T-helper 17 cell (primary cell): ENCODE results near the gene NELL1. TPM values are rescaled to one million over a fixed set of nuclear protein-coding genes. Genes with fewer than 3 reads are reported as not detected.

Experiments used
- ATAC-seq: fragments of 150-1000 bp; cut with Tn5 transposase; 2 replicates; pipeline ENCODE4 v1.10.0; 2021; ENCODE audit warnings: mild to moderate bottlenecking, moderate library complexity
- DNase-seq, 3 donors: peaks; one replicate each; pipeline versions ENCODE4 v3.0.0 to v3.0.0-alpha.2; 2020 to 2021
- H3K9me3 ChIP-seq: one replicate; pipeline ENCODE4 v1.7.0; 2013; ENCODE audit warnings: low read length, mild to moderate bottlenecking; ENCODE audit not compliant: control insufficient read depth, poor library complexity, severe bottlenecking
- H3K27ac Mint-ChIP-seq: one replicate; pipeline ENCODE4 v1.8.0; 2022; ENCODE audit warnings: mild to moderate bottlenecking, moderate library complexity, mixed read lengths
- H3K27me3 Mint-ChIP-seq: one replicate; pipeline ENCODE4 v1.8.0; 2022; ENCODE audit warnings: mixed read lengths
- H3K36me3 Mint-ChIP-seq: one replicate; pipeline ENCODE4 v1.8.0; 2022; ENCODE audit warnings: low read depth, mixed read lengths
- H3K4me1 Mint-ChIP-seq: one replicate; pipeline ENCODE4 v1.8.0; 2022; ENCODE audit warnings: mild to moderate bottlenecking, mixed read lengths
- H3K4me3 Mint-ChIP-seq: one replicate; pipeline ENCODE4 v1.8.0; 2022; ENCODE audit warnings: mild to moderate bottlenecking, moderate library complexity, mixed read lengths
- total RNA-seq, 4 donors: library from RNA in 2 of 4; stranded (reverse) in 2 of 4; gene quantifications; one replicate each; pipeline ENCODE4 v1.2.3 and lab custom pipeline; 2022 to 2026

NELL1 gene
- total RNA-seq, 2 donors from 2014 or later: not detected

DNA sequence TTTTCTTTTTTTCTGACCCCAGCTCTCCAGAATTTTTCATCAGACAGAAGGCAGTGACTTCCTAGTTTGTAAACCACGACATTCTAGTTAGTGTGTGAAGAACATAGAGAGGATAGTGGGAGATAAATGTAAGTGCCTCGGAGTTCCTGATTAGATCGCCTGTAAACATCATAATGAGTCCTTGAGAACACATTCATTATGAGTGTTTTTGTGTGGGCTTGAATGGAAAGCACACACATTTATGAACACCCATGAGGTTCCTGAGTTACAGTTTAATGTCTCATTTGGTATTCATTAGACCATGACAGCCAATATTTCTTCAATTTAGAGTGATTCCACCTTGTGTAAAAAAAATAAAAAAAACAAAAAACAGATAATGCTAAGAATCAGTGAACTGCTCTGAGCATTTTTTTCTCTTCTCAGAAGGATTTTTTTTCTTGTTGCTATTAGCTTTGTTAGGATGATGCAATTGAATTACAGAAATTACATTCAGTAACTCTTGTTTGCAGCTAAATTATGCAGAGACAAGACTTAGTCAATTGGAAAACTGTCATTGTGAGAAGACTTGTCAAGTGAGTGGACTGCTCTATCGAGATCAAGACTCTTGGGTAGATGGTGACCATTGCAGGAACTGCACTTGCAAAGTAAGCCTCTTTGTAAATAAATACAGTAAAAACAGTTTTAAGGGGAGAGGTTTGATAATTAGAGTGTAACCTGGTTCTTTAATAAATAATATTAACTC, 257.6 kb downstream of the NELL1 start:
- Mint-ChIP-seq H3K27me3 (no peaks in the 10 kb centered on the region), H3K4me1 (no peaks in the 10 kb centered on the region)
- no peak for ATAC-seq

GRCh38 chr11:20931029-20931428, 261.6 kb downstream of the NELL1 start:
- Mint-ChIP-seq H3K4me1 (no peaks in the 10 kb centered on the region), H3K36me3 (no peaks in the 10 kb centered on the region), H3K27me3 (no peaks in the 10 kb centered on the region), H3K4me3 (no peak overlapping the region), H3K27ac (no peak overlapping the region)
- ATAC-seq: no peak
- no peak for DNase-seq
- no peaks in the 10 kb centered on the region for H3K9me3 ChIP-seq

More for the DNA sequence above, 257.6 kb downstream of the NELL1 start:
- Mint-ChIP-seq H3K36me3 (no peaks in the 10 kb centered on the region), H3K27ac (no peak overlapping the region), H3K4me3 (no peak overlapping the region)
- no peak for DNase-seq
- no peaks in the 10 kb centered on the region for H3K9me3 ChIP-seq

- no peak for DNase-seq
- Mint-ChIP-seq H3K36me3 (no peaks in the 10 kb centered on the region), H3K4me3 (no peak overlapping the region), H3K27ac (no peak overlapping the region), H3K4me1 (no peaks in the 10 kb centered on the region), H3K27me3 (no peaks in the 10 kb centered on the region)
- no peak for ATAC-seq
- H3K9me3 ChIP-seq: no peaks in the 10 kb centered on the region
These were observed 263.7 kb downstream of the NELL1 start for GRCh38 chr11:20933086-20933485.

DNA sequence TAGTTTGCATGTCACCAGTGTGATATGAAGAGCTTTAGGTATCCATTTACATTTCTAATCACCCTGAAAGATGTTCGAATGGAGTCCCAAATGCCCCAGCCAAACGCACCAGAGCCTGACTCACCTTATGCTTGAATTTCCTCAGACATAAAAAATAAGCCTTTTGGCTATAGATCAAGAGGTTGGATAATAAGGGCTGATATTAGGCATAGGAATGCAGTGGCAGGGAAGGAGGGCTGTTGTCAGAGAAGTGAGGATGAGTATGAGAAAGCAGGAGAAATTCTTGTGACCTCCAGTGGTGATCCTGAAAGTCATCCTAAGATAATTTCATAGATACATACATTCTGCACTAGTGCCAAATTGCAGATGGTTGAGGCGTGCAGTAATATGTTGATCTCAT, 264.6 kb downstream of the NELL1 start:
- ATAC-seq: no peak
- H3K36me3 Mint-ChIP-seq: no peaks in the 10 kb centered on the region
- no peaks in the 10 kb centered on the region for H3K27me3 Mint-ChIP-seq
- H3K4me3 Mint-ChIP-seq: no peak overlapping the region
- H3K9me3 ChIP-seq: no peaks in the 10 kb centered on the region
- DNase-seq: no peak
- no peak overlapping the region for H3K27ac Mint-ChIP-seq
- H3K4me1 Mint-ChIP-seq: no peaks in the 10 kb centered on the region

DNA sequence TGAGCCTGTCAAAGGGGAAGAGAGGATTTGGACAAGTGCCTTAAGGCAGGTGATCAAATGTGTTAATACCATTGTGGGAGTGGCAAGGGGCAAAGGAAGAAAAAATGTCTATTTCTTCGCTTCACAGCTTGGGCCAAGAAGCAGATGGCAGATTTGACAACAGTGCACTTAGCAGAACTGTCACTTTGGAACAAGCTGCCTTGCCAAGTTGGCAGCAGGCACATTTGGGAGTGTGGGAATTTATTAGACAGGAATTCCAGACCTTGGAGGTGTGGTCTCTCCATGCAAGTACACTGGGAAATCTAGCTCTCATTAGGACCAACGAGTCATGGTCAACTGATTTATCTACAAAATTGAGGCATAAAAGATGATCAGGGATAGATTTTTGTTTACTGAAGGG, 265.1 kb downstream of the NELL1 start:
- Mint-ChIP-seq H3K27ac (no peak overlapping the region), H3K36me3 (no peaks in the 10 kb centered on the region), H3K4me1 (no peaks in the 10 kb centered on the region), H3K4me3 (no peak overlapping the region), H3K27me3 (no peaks in the 10 kb centered on the region)
- ATAC-seq (no peak), DNase-seq (no peak)
- no peaks in the 10 kb centered on the region for H3K9me3 ChIP-seq

DNA sequence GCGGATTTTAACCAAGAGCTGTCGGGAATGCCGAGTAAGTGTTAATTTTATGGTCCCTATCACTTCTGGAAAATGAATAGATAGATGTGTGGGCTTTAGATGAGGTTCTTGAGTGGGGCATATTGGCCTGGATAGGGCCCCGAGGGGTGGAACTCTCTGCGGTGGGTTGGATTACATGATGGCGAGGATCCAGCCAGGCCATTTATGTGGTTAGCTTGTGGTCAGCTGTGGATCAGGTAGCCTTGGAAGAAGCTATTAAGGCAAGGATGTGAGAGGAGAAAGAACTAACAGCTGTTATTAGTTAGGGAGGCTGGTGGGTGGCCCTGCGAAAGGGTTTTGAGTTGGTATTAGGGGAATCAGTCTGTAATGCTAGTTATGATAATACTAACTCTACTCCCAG, 268.4 kb downstream of the NELL1 start:
- ATAC-seq (no peak), DNase-seq (no peak)
- no peaks in the 10 kb centered on the region for H3K36me3 Mint-ChIP-seq
- no peak overlapping the region for H3K4me3 Mint-ChIP-seq
- H3K4me1 Mint-ChIP-seq: no peaks in the 10 kb centered on the region
- no peaks in the 10 kb centered on the region for H3K27me3 Mint-ChIP-seq
- no peak overlapping the region for H3K27ac Mint-ChIP-seq
- H3K9me3 ChIP-seq: no peaks in the 10 kb centered on the region

- H3K36me3 Mint-ChIP-seq: no peaks in the 10 kb centered on the region
- no peak overlapping the region for H3K4me3 Mint-ChIP-seq
- H3K27me3 Mint-ChIP-seq: no peaks in the 10 kb centered on the region
- H3K4me1 Mint-ChIP-seq: no peaks in the 10 kb centered on the region
- DNase-seq (no peak), ATAC-seq (no peak)
- no peak overlapping the region for H3K27ac Mint-ChIP-seq
- no peaks in the 10 kb centered on the region for H3K9me3 ChIP-seq
These were observed 280.2 kb downstream of the NELL1 start for GRCh38 chr11:20949585-20949984.

DNA sequence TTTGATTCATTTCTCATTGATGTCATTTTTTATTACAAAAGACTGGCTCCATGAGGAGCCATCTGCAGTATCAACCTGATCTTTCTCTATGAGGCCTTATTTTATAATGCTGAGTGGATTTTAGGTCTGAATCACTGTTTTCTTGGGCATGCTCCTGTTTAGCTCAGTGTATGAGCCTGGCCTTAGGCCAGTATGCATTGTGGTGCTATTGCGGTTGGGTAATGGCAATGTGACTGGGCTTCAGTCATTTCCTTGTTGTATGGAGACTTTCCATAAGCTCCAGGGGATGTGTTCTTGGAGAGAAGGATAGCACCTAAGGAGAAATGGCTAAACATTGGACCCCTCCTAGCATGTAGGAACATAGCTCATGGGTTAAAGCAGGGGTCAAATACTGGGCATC, 293.2 kb downstream of the NELL1 start:
- no peak overlapping the region for H3K27ac Mint-ChIP-seq
- no peaks in the 10 kb centered on the region for H3K4me1 Mint-ChIP-seq

DNA sequence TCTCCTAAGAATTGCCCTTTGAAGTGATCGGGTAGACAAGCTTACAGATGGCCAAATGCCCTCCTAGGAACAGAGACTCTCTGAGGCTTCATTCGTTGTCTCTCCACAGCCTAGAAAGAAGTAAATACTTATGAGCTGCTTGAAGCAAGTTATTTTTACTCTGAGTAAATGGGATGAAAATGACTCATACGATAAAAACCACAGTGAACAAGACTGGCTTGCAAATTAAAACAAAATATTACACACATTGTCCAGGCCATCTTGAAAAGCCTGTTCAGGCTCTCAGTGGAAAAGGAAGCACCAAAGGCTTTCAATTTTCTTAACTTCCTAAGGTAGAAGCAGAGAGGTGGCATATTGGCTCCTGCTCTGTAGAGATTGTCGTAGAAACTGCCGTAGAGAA, 294.2 kb downstream of the NELL1 start:
- Mint-ChIP-seq H3K4me1 (no peaks in the 10 kb centered on the region), H3K27ac (no peak overlapping the region), H3K4me3 (no peak overlapping the region), H3K27me3 (no peaks in the 10 kb centered on the region), H3K36me3 (no peaks in the 10 kb centered on the region)
- H3K9me3 ChIP-seq: no peaks in the 10 kb centered on the region
- DNase-seq: no peak
- ATAC-seq: no peak

More for the DNA sequence above, 293.2 kb downstream of the NELL1 start:
- Mint-ChIP-seq H3K36me3 (no peaks in the 10 kb centered on the region), H3K4me3 (no peak overlapping the region), H3K27me3 (no peaks in the 10 kb centered on the region)
- H3K9me3 ChIP-seq: no peaks in the 10 kb centered on the region
- DNase-seq: no peak
- no peak for ATAC-seq

DNA sequence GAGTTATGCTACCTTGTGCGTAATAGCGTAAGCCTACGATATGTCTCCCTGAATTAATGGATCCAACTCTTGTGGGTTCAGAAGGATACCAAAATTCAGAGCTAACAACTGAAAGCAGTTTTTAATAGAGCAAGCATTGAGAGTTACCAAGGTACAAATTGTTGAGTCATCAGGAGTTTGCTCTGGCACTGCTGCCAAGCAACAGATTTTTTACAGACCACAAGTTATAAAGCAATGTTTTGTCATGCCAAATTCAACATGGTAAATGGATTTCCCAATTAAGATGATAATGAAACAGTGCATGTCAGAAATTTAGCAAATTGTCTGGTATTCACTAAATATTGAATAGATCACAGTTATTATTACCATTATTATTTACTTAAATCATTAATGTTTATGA, 295.6 kb downstream of the NELL1 start:
- Mint-ChIP-seq H3K4me3 (no peak overlapping the region), H3K27ac (no peak overlapping the region), H3K27me3 (no peaks in the 10 kb centered on the region), H3K4me1 (no peaks in the 10 kb centered on the region), H3K36me3 (no peaks in the 10 kb centered on the region)
- H3K9me3 ChIP-seq: no peaks in the 10 kb centered on the region
- no peak for ATAC-seq
- no peak for DNase-seq

GRCh38 chr11:20966489-20966888, 297.1 kb downstream of the NELL1 start:
- Mint-ChIP-seq H3K36me3 (no peaks in the 10 kb centered on the region), H3K27me3 (no peaks in the 10 kb centered on the region), H3K4me1 (no peaks in the 10 kb centered on the region), H3K4me3 (no peak overlapping the region), H3K27ac (no peak overlapping the region)
- no peaks in the 10 kb centered on the region for H3K9me3 ChIP-seq
- DNase-seq: no peak
- ATAC-seq: no peak

- H3K27me3 Mint-ChIP-seq: no peaks in the 10 kb centered on the region
- ATAC-seq (no peak), DNase-seq (no peak)
- no peaks in the 10 kb centered on the region for H3K4me1 Mint-ChIP-seq
- no peak overlapping the region for H3K27ac Mint-ChIP-seq
- no peaks in the 10 kb centered on the region for H3K36me3 Mint-ChIP-seq
- no peaks in the 10 kb centered on the region for H3K9me3 ChIP-seq
- H3K4me3 Mint-ChIP-seq: no peak overlapping the region
These were observed 304.7 kb downstream of the NELL1 start for GRCh38 chr11:20973940-20974559.

GRCh38 chr11:20980736-20981135, 311.4 kb downstream of the NELL1 start:
- no peak overlapping the region for H3K27ac Mint-ChIP-seq
- no peaks in the 10 kb centered on the region for H3K27me3 Mint-ChIP-seq
- no peaks in the 10 kb centered on the region for H3K36me3 Mint-ChIP-seq
- DNase-seq: no peak
- ATAC-seq: no peak
- no peaks in the 10 kb centered on the region for H3K9me3 ChIP-seq
- no peaks in the 10 kb centered on the region for H3K4me1 Mint-ChIP-seq
- H3K4me3 Mint-ChIP-seq: no peak overlapping the region

- H3K9me3 ChIP-seq: no peaks in the 10 kb centered on the region
- H3K4me1 Mint-ChIP-seq: no peaks in the 10 kb centered on the region
- H3K27ac Mint-ChIP-seq: no peak overlapping the region
- DNase-seq: no peak
- no peaks in the 10 kb centered on the region for H3K36me3 Mint-ChIP-seq
- no peak for ATAC-seq
- H3K4me3 Mint-ChIP-seq: no peak overlapping the region
- H3K27me3 Mint-ChIP-seq: no peaks in the 10 kb centered on the region
These were observed 321.1 kb downstream of the NELL1 start for GRCh38 chr11:20990447-20990846.
